ENCODE data around the gene PRPF19. TPM values are rescaled to one million over a fixed set of nuclear protein-coding genes. Genes with fewer than 3 reads are reported as not detected.
A peak's percentile ranks its signal among the peaks of the same experiment; 100 is the strongest.

PRPF19 gene
- total and polyA plus RNA-seq, 4 donors: 49.0 to 115 (median 77.4) TPM

- 91% methylated on average over 10 of the region's 10 CpGs for WGBS (ENCODE audit: insufficient coverage)
- peaks cover 66% of the 10 kb centered on the region for H3K36me3 ChIP-seq (ENCODE audit: control insufficient read depth, insufficient read depth, low read length)
- no peak for DNase-seq (ENCODE audit: low read depth in 4 of 6, low spot score in 6 of 6)
Measured at GRCh38 chr11:60848714-60849151, 57.7 kb downstream of the PRPF19 start.

GRCh38 chr11:60847896-60848295, 58.5 kb downstream of the PRPF19 start:
- no peak overlapping the region for H3K4me3 ChIP-seq (ENCODE audit: low read depth, low read length)
- H3K27me3 ChIP-seq (ENCODE audit: control insufficient read depth, insufficient read depth, low read length): no peaks in the 10 kb centered on the region
- 92% methylated on average over 12 of the region's 12 CpGs for WGBS (ENCODE audit: insufficient coverage)
- no peak for DNase-seq (ENCODE audit: low read depth in 4 of 6, low spot score in 6 of 6)
- H3K9me3 ChIP-seq (ENCODE audit: control insufficient read depth, insufficient read depth, low read length): no peaks in the 10 kb centered on the region
- H3K27ac ChIP-seq (ENCODE audit: low read depth, low read length): no peak overlapping the region
- peaks cover 58% of the 10 kb centered on the region for H3K36me3 ChIP-seq (ENCODE audit: control insufficient read depth, insufficient read depth, low read length)
- H3K4me1 ChIP-seq (ENCODE audit: control insufficient read depth, insufficient read depth, low read length): peaks cover 22% of the 10 kb centered on the region

More at GRCh38 chr11:60848714-60849151, 57.7 kb downstream of the PRPF19 start:
- H3K4me3 ChIP-seq (ENCODE audit: low read depth, low read length): no peak overlapping the region
- no peaks in the 10 kb centered on the region for H3K9me3 ChIP-seq (ENCODE audit: control insufficient read depth, insufficient read depth, low read length)
- H3K4me1 ChIP-seq (ENCODE audit: control insufficient read depth, insufficient read depth, low read length): peaks cover 15% of the 10 kb centered on the region
- no peak overlapping the region for H3K27ac ChIP-seq (ENCODE audit: low read depth, low read length)
- no peaks in the 10 kb centered on the region for H3K27me3 ChIP-seq (ENCODE audit: control insufficient read depth, insufficient read depth, low read length)

GRCh38 chr11:60847281-60847680, 59.1 kb downstream of the PRPF19 start:
- Histone ChIP-seq H3K4me1 (ENCODE audit: control insufficient read depth, insufficient read depth, low read length) (peaks cover 28% of the 10 kb centered on the region), H3K9me3 (ENCODE audit: control insufficient read depth, insufficient read depth, low read length) (no peaks in the 10 kb centered on the region), H3K27me3 (ENCODE audit: control insufficient read depth, insufficient read depth, low read length) (no peaks in the 10 kb centered on the region), H3K36me3 (ENCODE audit: control insufficient read depth, insufficient read depth, low read length) (peaks cover 54% of the 10 kb centered on the region), H3K4me3 (ENCODE audit: low read depth, low read length) (no peak overlapping the region), H3K27ac (ENCODE audit: low read depth, low read length) (no peak overlapping the region)
- no peak for DNase-seq (ENCODE audit: low read depth in 4 of 6, low spot score in 6 of 6)
- WGBS (ENCODE audit: insufficient coverage): 65% methylated on average over 10 of the region's 13 CpGs

GRCh38 chr11:60845338-60845737, 61.0 kb downstream of the PRPF19 start:
- Histone ChIP-seq H3K4me1 (ENCODE audit: control insufficient read depth, insufficient read depth, low read length) (peaks cover 44% of the 10 kb centered on the region), H3K27ac (ENCODE audit: low read depth, low read length) (no peak overlapping the region), H3K4me3 (ENCODE audit: low read depth, low read length) (no peak overlapping the region), H3K36me3 (ENCODE audit: control insufficient read depth, insufficient read depth, low read length) (peaks cover 38% of the 10 kb centered on the region), H3K9me3 (ENCODE audit: control insufficient read depth, insufficient read depth, low read length) (no peaks in the 10 kb centered on the region), H3K27me3 (ENCODE audit: control insufficient read depth, insufficient read depth, low read length) (no peaks in the 10 kb centered on the region)
- no peak for DNase-seq (ENCODE audit: low read depth in 4 of 6, low spot score in 6 of 6)
- 85% methylated on average over 6 of the region's 8 CpGs for WGBS (ENCODE audit: insufficient coverage)

- Histone ChIP-seq H3K4me3 (ENCODE audit: low read depth, low read length) (no peak overlapping the region), H3K9me3 (ENCODE audit: control insufficient read depth, insufficient read depth, low read length) (no peaks in the 10 kb centered on the region), H3K4me1 (ENCODE audit: control insufficient read depth, insufficient read depth, low read length) (peaks cover 48% of the 10 kb centered on the region), H3K36me3 (ENCODE audit: control insufficient read depth, insufficient read depth, low read length) (peaks cover 33% of the 10 kb centered on the region), H3K27me3 (ENCODE audit: control insufficient read depth, insufficient read depth, low read length) (no peaks in the 10 kb centered on the region), H3K27ac (ENCODE audit: low read depth, low read length) (no peak overlapping the region)
- no peak for DNase-seq (ENCODE audit: low read depth in 4 of 6, low spot score in 6 of 6)
- 31% methylated on average over 4 of the region's 4 CpGs for WGBS (ENCODE audit: insufficient coverage)
Measured at GRCh38 chr11:60844870-60845221, 61.5 kb downstream of the PRPF19 start.

- no peak overlapping the region for H3K4me3 ChIP-seq (ENCODE audit: low read depth, low read length)
- no peak overlapping the region for H3K27ac ChIP-seq (ENCODE audit: low read depth, low read length)
- H3K27me3 ChIP-seq (ENCODE audit: control insufficient read depth, insufficient read depth, low read length): no peaks in the 10 kb centered on the region
- DNase-seq (ENCODE audit: low read depth in 4 of 6, low spot score in 6 of 6): no peak
- H3K36me3 ChIP-seq (ENCODE audit: control insufficient read depth, insufficient read depth, low read length): peaks cover 27% of the 10 kb centered on the region
- H3K9me3 ChIP-seq (ENCODE audit: control insufficient read depth, insufficient read depth, low read length): no peaks in the 10 kb centered on the region
- H3K4me1 ChIP-seq (ENCODE audit: control insufficient read depth, insufficient read depth, low read length): peaks cover 48% of the 10 kb centered on the region
- 70% methylated on average over 8 of the region's 10 CpGs for WGBS (ENCODE audit: insufficient coverage)
Measured at GRCh38 chr11:60844045-60844869, 62.1 kb downstream of the PRPF19 start.

GRCh38 chr11:60842668-60843600, 63.5 kb downstream of the PRPF19 start:
- H3K27me3 ChIP-seq (ENCODE audit: control insufficient read depth, insufficient read depth, low read length): no peaks in the 10 kb centered on the region
- DNase-seq (ENCODE audit: low read depth in 4 of 6, low spot score in 6 of 6): no peak
- no peaks in the 10 kb centered on the region for H3K9me3 ChIP-seq (ENCODE audit: control insufficient read depth, insufficient read depth, low read length)
- peak overlapping the region; percentile 83 for H3K4me3 ChIP-seq (ENCODE audit: low read depth, low read length)
- WGBS (ENCODE audit: insufficient coverage): 6% methylated on average over 16 of the region's 23 CpGs
- H3K4me1 ChIP-seq (ENCODE audit: control insufficient read depth, insufficient read depth, low read length): peaks cover 48% of the 10 kb centered on the region
- H3K36me3 ChIP-seq (ENCODE audit: control insufficient read depth, insufficient read depth, low read length): peaks cover 14% of the 10 kb centered on the region
- H3K27ac ChIP-seq (ENCODE audit: low read depth, low read length): no peak overlapping the region

- H3K27ac ChIP-seq (ENCODE audit: low read depth, low read length): peak within 1 kb of the TSS; percentile 89
- WGBS (ENCODE audit: insufficient coverage): under 1% methylated on average over 57 of the region's 57 CpGs
- peak; percentile 92 to 99 (median 94) for DNase-seq (ENCODE audit: low read depth in 4 of 6, low spot score in 6 of 6)
- peak within 1 kb of the TSS; percentile 83 for H3K4me3 ChIP-seq (ENCODE audit: low read depth, low read length)
- no peaks in the 10 kb centered on the region for H3K9me3 ChIP-seq (ENCODE audit: control insufficient read depth, insufficient read depth, low read length)
- peaks cover 48% of the 10 kb centered on the region for H3K4me1 ChIP-seq (ENCODE audit: control insufficient read depth, insufficient read depth, low read length)
- H3K36me3 ChIP-seq (ENCODE audit: control insufficient read depth, insufficient read depth, low read length): peaks cover 7% of the 10 kb centered on the region
- H3K27me3 ChIP-seq (ENCODE audit: control insufficient read depth, insufficient read depth, low read length): no peaks in the 10 kb centered on the region
Measured at GRCh38 chr11:60841797-60842667, 64.4 kb downstream of the PRPF19 start, which contains the start of gene CCDC86. Gene CCDC86 (plus strand): TSS chr11:60842113. CDS start chr11:60842125, 12 bp downstream.

Data from spinal cord (tissue), 10 donors.